OCI-LY3 (cell line): ENCODE data around the gene CANX.

ENCODE experiments used
- H2AFZ ChIP-seq: fragments of 200-600, 300-600 bp; shearing (Covaris generic); 2 replicates; pipeline ENCODE4 v1.6.0; 2014; ENCODE audit warnings: antibody characterized with exemption, low read depth, low read length
- H3K27ac ChIP-seq: fragments of 200-600, 300-600 bp; sonication (generic); 2 replicates; pipeline ENCODE4 v1.5.1; 2014; ENCODE audit warnings: mild to moderate bottlenecking, low read length, moderate library complexity, mixed read lengths
- H3K27me3 ChIP-seq: fragments of 200-600, 300-600 bp; sonication (generic); 2 replicates; pipeline ENCODE4 v1.6.1; 2014; ENCODE audit warnings: low read depth, low read length, mixed read lengths
- H3K36me3 ChIP-seq: fragments of 200-600, 300-600 bp; sonication (generic); replicated peaks from 2 replicates; pipeline ENCODE3; 2014; ENCODE audit warnings: low read depth, low read length, mixed read lengths
- H3K4me1 ChIP-seq: fragments of 300-600, 200-600 bp; sonication (generic); 2 replicates; pipeline ENCODE4 v1.6.1; 2014; ENCODE audit warnings: low read length, mixed read lengths
- H3K4me2 ChIP-seq: fragments of 200-600, 300-600 bp; sonication (generic); 2 replicates; pipeline ENCODE4 v1.6.1; 2014; ENCODE audit warnings: low read length, mixed read lengths
- H3K4me3 ChIP-seq: fragments of 300-600, 200-600 bp; sonication (generic); 2 replicates; pipeline ENCODE4 v1.5.1; 2014; ENCODE audit warnings: antibody characterized with exemption, mild to moderate bottlenecking, low read length, moderate library complexity
- H3K79me2 ChIP-seq: fragments of 300-600, 200-600 bp; shearing (Covaris generic); 2 replicates; pipeline ENCODE4 v1.6.1; 2014; ENCODE audit warnings: mild to moderate bottlenecking, low read length, mixed read lengths
- H3K9ac ChIP-seq: fragments of 300-600, 200-600 bp; shearing (Covaris generic); 2 replicates; pipeline ENCODE4 v1.6.0; 2014; ENCODE audit warnings: mild to moderate bottlenecking, low read length, moderate library complexity
- H3K9me3 ChIP-seq: fragments of 200-600, 300-600 bp; shearing (Covaris generic); 2 replicates; pipeline ENCODE4 v1.6.1; 2014; ENCODE audit warnings: low read length, mixed read lengths; ENCODE audit not compliant: insufficient read depth
- H4K20me1 ChIP-seq: fragments of 200-600, 300-600 bp; sonication (generic); 2 replicates; pipeline ENCODE4 v1.6.1; 2016; ENCODE audit warnings: low read length, mixed read lengths; ENCODE audit not compliant: insufficient read depth
- CTCF ChIP-seq: fragments of 200-600, 300-600 bp; sonication (generic); IDR thresholded peaks from 2 replicates; pipeline ENCODE4 v1.5.1; 2014; ENCODE audit warnings: antibody characterized with exemption, low read length, low read depth
- EZH2phosphoT487 ChIP-seq: fragments of 200-600 bp; shearing (Covaris generic); IDR thresholded peaks from 2 replicates; pipeline ENCODE4 v1.6.1; 2018; ENCODE audit warnings: antibody characterized with exemption, mixed run types, low read depth

Gene CANX

DNA sequence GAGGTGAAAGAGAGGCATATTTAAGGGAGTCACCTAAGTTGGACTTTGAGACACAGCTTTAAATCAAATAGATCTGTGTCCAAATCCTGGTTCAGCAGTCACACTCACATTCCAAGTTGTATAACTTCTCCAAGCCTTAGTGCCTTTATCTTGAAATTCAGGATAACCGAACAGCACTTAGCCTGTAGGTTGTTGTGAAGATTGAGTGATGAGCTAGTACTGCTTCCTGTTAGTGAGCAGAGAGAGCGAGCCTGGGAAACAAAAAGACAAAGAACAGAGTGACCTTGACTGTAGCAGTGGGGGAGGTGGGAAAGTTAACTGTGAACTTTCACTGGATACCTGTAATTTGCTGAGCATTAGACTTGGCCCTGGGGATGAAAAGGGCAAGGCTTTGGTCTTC, 56.3 kb downstream of the CANX start:
- Histone ChIP-seq H4K20me1 (peaks cover 62% of the 10 kb centered on the region), H3K4me2 (no peak overlapping the region)

DNA sequence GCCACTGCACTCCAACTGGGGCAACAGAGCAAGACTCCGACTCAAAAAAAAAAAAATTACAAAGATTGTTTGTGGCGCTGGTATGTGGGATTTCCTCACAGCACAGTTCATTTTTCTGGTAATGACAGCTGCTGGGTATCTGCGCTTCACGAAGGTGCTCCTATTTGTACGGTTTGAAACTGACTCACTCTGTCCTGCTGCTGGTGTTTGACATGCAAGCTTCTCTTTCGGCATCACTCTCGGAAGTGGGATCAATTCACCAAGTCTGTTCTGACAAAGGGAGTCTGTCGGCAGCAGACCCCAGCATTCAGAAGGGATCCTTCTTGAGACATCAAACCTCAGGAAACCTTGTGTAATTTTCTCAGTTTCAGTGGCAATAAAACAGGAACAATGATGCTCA, 60.2 kb downstream of the CANX start:
- H3K27ac ChIP-seq, result peak overlapping the region; percentile 98
- no peaks in the 10 kb centered on the region for H3K27me3 ChIP-seq
- H3K4me3 ChIP-seq, result peak overlapping the region; percentile 57
- peaks cover 97% of the 10 kb centered on the region for H3K79me2 ChIP-seq
- H2AFZ ChIP-seq, result no peak overlapping the region
- H3K9me3 ChIP-seq, result no peaks in the 10 kb centered on the region
- peaks cover 70% of the 10 kb centered on the region for H4K20me1 ChIP-seq
- peak overlapping the region; percentile 49; the same call in 1 of the 2 replicates for H3K9ac ChIP-seq
- peaks cover 70% of the 10 kb centered on the region for H3K4me1 ChIP-seq
- peaks cover 4% of the 10 kb centered on the region for H3K36me3 ChIP-seq
- peak overlapping the region; percentile 92 for H3K4me2 ChIP-seq
- TF ChIP-seq EZH2phosphoT487 (no peak), CTCF (no peak)

More for the DNA sequence above, 56.3 kb downstream of the CANX start:
- TF ChIP-seq EZH2phosphoT487 (no peak), CTCF (no peak)
- Histone ChIP-seq H3K9ac (no peak overlapping the region), H2AFZ (no peak overlapping the region), H3K4me1 (peaks cover 43% of the 10 kb centered on the region), H3K27me3 (no peaks in the 10 kb centered on the region), H3K4me3 (no peak overlapping the region), H3K9me3 (no peaks in the 10 kb centered on the region), H3K27ac (no peak overlapping the region), H3K79me2 (peaks cover 93% of the 10 kb centered on the region), H3K36me3 (peaks cover 8% of the 10 kb centered on the region)

GRCh38 chr5:179759581-179760551, 61.1 kb downstream of the CANX start:
- Histone ChIP-seq H3K4me3 (peak overlapping the region; percentile 57), H2AFZ (no peak overlapping the region)

More at GRCh38 chr5:179759581-179760551, 61.1 kb downstream of the CANX start:
- TF ChIP-seq CTCF, result no peak
- TF ChIP-seq EZH2phosphoT487, result no peak
- Histone ChIP-seq H3K9ac (peak overlapping the region; percentile 54), H3K27ac (peak overlapping the region; percentile 98), H4K20me1 (peaks cover 63% of the 10 kb centered on the region), H3K9me3 (no peaks in the 10 kb centered on the region), H3K27me3 (no peaks in the 10 kb centered on the region), H3K79me2 (peaks cover 91% of the 10 kb centered on the region), H3K36me3 (peaks cover 4% of the 10 kb centered on the region), H3K4me1 (peaks cover 61% of the 10 kb centered on the region), H3K4me2 (peak overlapping the region; percentile 92)
